Calu3 (cell line): Measurements from ENCODE around the gene TMC2. TPM values are rescaled to one million over a fixed set of nuclear protein-coding genes. Genes with fewer than 3 reads are reported as not detected.

Experiments used
- BruUV-seq: library from RNA; stranded (reverse); fragments of 400-500 nt; replicated peaks from 2 replicates; lab custom pipeline; 2021; lab: Mats Ljungman, UMichigan
- CTCF ChIA-PET: fragments of 300-600 bp; sonication (Branson Sonifier 250); formaldehyde crosslinking; loops from one replicate; lab custom pipeline; 2022; ENCODE audit warnings: antibody characterized with exemption; lab: Charles Lee
- DNase-seq: peaks from one replicate; pipeline ENCODE4 v3.0.0; 2022
- H3K27ac Mint-ChIP-seq: one replicate; pipeline ENCODE4 v1.8.0; 2022; ENCODE audit warnings: mixed read lengths; ENCODE audit not compliant: unreplicated experiment
- H3K27me3 Mint-ChIP-seq: one replicate; pipeline ENCODE4 v1.8.0; 2022; ENCODE audit warnings: mixed read lengths; ENCODE audit not compliant: unreplicated experiment
- H3K36me3 Mint-ChIP-seq: one replicate; pipeline ENCODE4 v1.8.0; 2022; ENCODE audit warnings: mild to moderate bottlenecking, moderate library complexity, mixed read lengths; ENCODE audit not compliant: insufficient read depth, unreplicated experiment
- H3K4me1 Mint-ChIP-seq: one replicate; pipeline ENCODE4 v1.8.0; 2022; ENCODE audit warnings: mild to moderate bottlenecking, low read depth, mixed read lengths; ENCODE audit not compliant: unreplicated experiment
- H3K4me3 Mint-ChIP-seq: one replicate; pipeline ENCODE4 v1.8.0; 2022; ENCODE audit warnings: mild to moderate bottlenecking, low read depth, moderate library complexity, mixed read lengths; ENCODE audit not compliant: unreplicated experiment
- H3K9me3 Mint-ChIP-seq: one replicate; pipeline ENCODE4 v1.8.0; 2022; ENCODE audit warnings: low read depth, mixed read lengths; ENCODE audit not compliant: unreplicated experiment
- CTCF ChIP-seq: fragments of 200-600 bp; IDR thresholded peaks from one replicate; pipeline ENCODE4 v1.8.0; 2022; ENCODE audit warnings: antibody characterized with exemption; ENCODE audit not compliant: unreplicated experiment
- intact Hi-C: fragments of 100-400 bp; cut with micrococcal nuclease; formaldehyde crosslinking; loops from one replicate; pipeline ENCODE4 v1.10.0; 2022; ENCODE audit not compliant: unreplicated experiment
- microRNA-seq: library from miRNA; unstranded; fragments of <30 nt; microRNA quantifications from one replicate; pipeline ENCODE4 v1.2.0, GENCODE V29; 2022
- total RNA-seq: library from RNA; stranded (reverse); gene quantifications from 2 replicates; pipeline ENCODE4 v1.2.3, GENCODE V29; 2022

The TMC2 gene
- total RNA-seq, 1 experiment from 2014 or later: not detected

GRCh38 chr20:2691127-2691526 is 154.8 kb downstream of the TMC2 start:
- CTCF ChIA-PET: no interaction called here
- no peak for DNase-seq
- peaks cover 58% of the 10 kb centered on the region for H3K27me3 Mint-ChIP-seq
- H3K27ac Mint-ChIP-seq: peak overlapping the region; percentile 10
- intact Hi-C loops: no loop called here
- H3K4me3 Mint-ChIP-seq: peak overlapping the region; percentile 88
- peaks cover 12% of the 10 kb centered on the region for H3K4me1 Mint-ChIP-seq
- TF ChIP-seq CTCF: no peak
- no TSS peak for BruUV-seq
- H3K9me3 Mint-ChIP-seq: no peaks in the 10 kb centered on the region
- peaks cover 13% of the 10 kb centered on the region for H3K36me3 Mint-ChIP-seq

Small RNA genes within 50 kb of the gene (microRNA-seq; reads per million reads assigned to microRNA genes)
- 41.5 reads per million, percentile 54 among the genes with 10 or more reads in this experiment for gene MIR1292

Other genes starting within 250 kb of the TMC2 start
- gene TGM3, start 240.6 kb upstream of the TMC2 start, total RNA-seq: not detected in 2 replicates
- not detected in 2 replicates for gene TGM6, start 155.7 kb upstream of the TMC2 start, total RNA-seq
- 208 and 215 TPM in 2 replicates for gene SNRPB, start 65.8 kb upstream of the TMC2 start, total RNA-seq
- 6.5 and 6.8 TPM in 2 replicates for gene ZNF343, start 27.7 kb upstream of the TMC2 start, total RNA-seq
- gene NOP56, start 116.1 kb downstream of the TMC2 start, total RNA-seq: 303 and 310 TPM in 2 replicates
- 73.6 and 74.8 TPM in 2 replicates for gene IDH3B, start 127.6 kb downstream of the TMC2 start, total RNA-seq
- 4.3 and 6.6 TPM in 2 replicates for gene EBF4, start 156.2 kb downstream of the TMC2 start, total RNA-seq